Fibroblast of skin of left biceps (primary cell): Measurements from ENCODE around the gene SAV1.
"Not testable (repeated sequence)": the region's sequence is repeated elsewhere in the genome, so short reads cannot be mapped to it uniquely, and the experiment has no call there.

ENCODE experiments used
- DNase-seq, 2 experiments: peaks; one replicate each; pipeline ENCODE4 v3.0.0-alpha.2; 2013; ENCODE audit warnings: low read depth in 2 of 2

SAV1 gene

GRCh38 chr14:50665300-50665699 is 2.8 kb downstream of the SAV1 start:
- DNase-seq = not testable (repeated sequence)

- DNase-seq = not testable (repeated sequence)
Measured at GRCh38 chr14:50664579-50664978, 3.5 kb downstream of the SAV1 start.

- DNase-seq = no peak
Measured at GRCh38 chr14:50659327-50659974, 8.7 kb downstream of the SAV1 start.

GRCh38 chr14:50658203-50658602 is 9.9 kb downstream of the SAV1 start:
- DNase-seq = no peak

GRCh38 chr14:50657753-50658152 is 10.4 kb downstream of the SAV1 start:
- DNase-seq = no peak

- DNase-seq = no peak
Measured at GRCh38 chr14:50656776-50657175, 11.3 kb downstream of the SAV1 start.

- DNase-seq = no peak
Measured at GRCh38 chr14:50649691-50650090, 18.4 kb downstream of the SAV1 start.

- DNase-seq = no peak
Measured at GRCh38 chr14:50647753-50648152, 20.4 kb downstream of the SAV1 start.

GRCh38 chr14:50647282-50647681 is 20.8 kb downstream of the SAV1 start:
- DNase-seq = no peak

- peak in 1 of 2 experiments; percentile 28 for DNase-seq
Measured at GRCh38 chr14:50635141-50635540, 33.0 kb downstream of the SAV1 start.

GRCh38 chr14:50633954-50634353 is 34.2 kb downstream of the SAV1 start:
- DNase-seq = no peak

GRCh38 chr14:50631408-50631821 is 36.7 kb downstream of the SAV1 start:
- DNase-seq = no peak

- not testable (repeated sequence) for DNase-seq
Measured at GRCh38 chr14:50624947-50625346, 43.2 kb downstream of the SAV1 start.

- DNase-seq = no peak
Measured at GRCh38 chr14:50624447-50624846, 43.7 kb downstream of the SAV1 start.

- no peak for DNase-seq
Measured at GRCh38 chr14:50622978-50623377, 45.1 kb downstream of the SAV1 start.

GRCh38 chr14:50620341-50620740 is 47.8 kb downstream of the SAV1 start:
- no peak for DNase-seq

GRCh38 chr14:50619569-50620141 is 48.5 kb downstream of the SAV1 start:
- no peak for DNase-seq

GRCh38 chr14:50616275-50616674 is 51.8 kb downstream of the SAV1 start:
- no peak for DNase-seq

- DNase-seq = peak in 1 of 2 experiments; percentile 47
Measured at GRCh38 chr14:50615552-50615951, 52.6 kb downstream of the SAV1 start.

GRCh38 chr14:50615056-50615455 is 53.0 kb downstream of the SAV1 start:
- DNase-seq = no peak

- DNase-seq = no peak
Measured at GRCh38 chr14:50612806-50613205, 55.3 kb downstream of the SAV1 start.

- no peak for DNase-seq
Measured at GRCh38 chr14:50610465-50610864, 57.6 kb downstream of the SAV1 start.

- DNase-seq = peak; percentile 74 to 80
Measured at GRCh38 chr14:50608302-50608851, 59.7 kb downstream of the SAV1 start.
